Heart right ventricle (tissue), 16 donors: ENCODE measurements around the gene FLOT1. TPM values are rescaled to one million over a fixed set of nuclear protein-coding genes. Genes with fewer than 3 reads are reported as not detected.
A peak's percentile ranks its signal among the peaks of the same experiment; 100 is the strongest.

Experiments used
- ATAC-seq, 8 donors: fragments of 200-7000 bp; cut with Tn5 transposase; one replicate each; pipeline ENCODE4 v1.9.1; 2020; ENCODE audit warnings: mild to moderate bottlenecking in 8 of 8, moderate library complexity in 8 of 8, moderate number of reproducible peaks in 1 of 8
- DNase-seq, 2 donors: peaks; one replicate each; pipeline ENCODE4 v3.0.0-alpha.2; 2020
- H3K27ac ChIP-seq, 10 donors: fragments of 200-600 bp; sonication (generic) in 2 of 10; one replicate each; pipeline versions ENCODE4 v1.5.0 to v1.8.0; 2020 to 2022; ENCODE audit warnings: mild to moderate bottlenecking in 3 of 10
- H3K27me3 ChIP-seq, 7 donors: fragments of 200-600 bp; one replicate each; pipeline ENCODE4 v1.8.0; 2021 to 2022; ENCODE audit warnings: mild to moderate bottlenecking in 2 of 7
- H3K36me3 ChIP-seq, 9 donors: fragments of 200-600 bp; sonication (generic) in 1 of 9; one replicate each; pipeline versions ENCODE4 v1.5.0 to v1.8.0; 2020 to 2022; ENCODE audit warnings: mild to moderate bottlenecking in 2 of 9
- H3K4me1 ChIP-seq, 9 donors: fragments of 200-600 bp; sonication (generic) in 1 of 9; one replicate each; pipeline versions ENCODE4 v1.5.0 to v1.8.0; 2020 to 2022; ENCODE audit warnings: mild to moderate bottlenecking in 4 of 9
- H3K4me3 ChIP-seq, 10 donors: fragments of 200-600 bp; sonication (generic) in 2 of 10; one replicate each; pipeline versions ENCODE4 v1.5.0 to v1.8.0; 2020 to 2022; ENCODE audit warnings: mild to moderate bottlenecking in 7 of 10, moderate library complexity in 2 of 10
- H3K9me3 ChIP-seq, 11 donors: fragments of 200-600 bp in 10 of 11; sonication (generic) in 2 of 11; one replicate each; pipeline versions ENCODE4 v1.5.0 to v1.8.0; 2013 to 2022; ENCODE audit warnings: mild to moderate bottlenecking in 2 of 11, control low read depth in 1 of 11, moderate library complexity in 1 of 11
- CTCF ChIP-seq, 9 donors: fragments of 200-600 bp; sonication (generic) in 2 of 9; IDR thresholded peaks; one replicate each; pipeline versions ENCODE4 v1.5.0 to v1.8.0; 2021 to 2022; ENCODE audit warnings: antibody characterized with exemption in 9 of 9, mild to moderate bottlenecking in 5 of 9, moderate library complexity in 1 of 9
- WGBS, 2 donors: extraction: QIAGEN DNeasy Blood & Tissue Kit; methylation state at CpG; one replicate each; pipeline ENCODE4 v1.1.7; 2013; ENCODE audit warnings: inconsistent platforms in 1 of 2; 5-methylcytosine and 5-hydroxymethylcytosine counted together
- intact Hi-C, 10 donors: fragments of 100-400 bp; cut with DNase I; formaldehyde crosslinking; loops; one replicate each; pipeline versions ENCODE4 v1.11.1 to v1.14.2; 2022
- polyA plus RNA-seq, 2 donors: library from polyadenylated mRNA; stranded (reverse); fragments of 200-250 nt; gene quantifications; one replicate each; pipeline ENCODE4 v1.2.3, GENCODE V29; 2013
- total RNA-seq, 10 donors: library from RNA; stranded (reverse); fragmentation: NEBNext Ultra II Directional in 3 of 10; extraction: Animal tissue kit (Norgen Biotek cat#: 25700) in 3 of 10; gene quantifications; one replicate each; pipeline versions ENCODE4 v1.2.1 to v1.2.4, GENCODE V29; 2021 to 2023
- donor health status: Arrhythmogenic right ventricular cardiomyopathy.
- donor health status: ischemic (EF 13 %, LVEDD 7.1; RV severe dilation, severe dysfunction).
- donor health status: healthy with polysubstance abuse.
- donor health status: DM: no; HTN: yes; CAD: no.
- donor health status: DM: no; HTN: no; CAD: no.
- donor health status: ischemic (EF 25% LVEDD 6.9; RV normal size, moderate dysfunction).
- donor health status: ischemic (EF 25% LVEDD 5.7; RV mildly dilated, moderate dysfunction).
- donor health status: healthy.
- donor health status: DM: yes; HTN: yes; CAD: no.
- donor health status: Ischemic cardiomyopathy.
- donor health status: ischemic (EF 35%, LVEDD 5.7; RV mildly dilated, moderate dysfunction).
- donor health status: nonischemic (EF 11% LVEDD 7.7; RV severe dilation, severe dysfunction).
- donor health status: DM: yes; HTN: yes; CAD: no.
- donor health status: PGD.
- donor health status: ischemic (EF 29% LVEDD 5.4; RV normal size, mild dysfunction).
- donor health status: nonischemic (EF 23%, LVEDD 6.1; RV moderate dilation, normal function).

The FLOT1 gene
- total and polyA plus RNA-seq, 12 donors = 158 to 317 (median 190) TPM

GRCh38 chr6:30690403-30691207 lies 51.9 kb downstream of the FLOT1 start, which contains the start of gene NRM:
Gene NRM (minus strand): TSS chr6:30690984. CDS start chr6:30690974, 10 bp downstream.
- no peaks in the 10 kb centered on the region for H3K36me3 ChIP-seq
- DNase-seq (peak; percentile 92), ATAC-seq (peak; percentile 64 to 75 (median 71))
- peak in 2 of 9 donors; percentile 3 to 21 for TF ChIP-seq CTCF (IDR thresholded peaks at IDR 0.05)
- H3K27me3 ChIP-seq = no peaks in the 10 kb centered on the region
- peak within 1 kb of the TSS; percentile 20 to 68 (median 62) for H3K4me3 ChIP-seq
- 0% methylated on average over 40 of the region's 40 CpGs for WGBS, 2 donors
- intact Hi-C loops = loop anchor here in 4 of 10 donors (1.0 to 2.0 kb wide), 3 partner anchors 24 to 27 kb away; partner anchors contain the start of gene MDC1 (in 3 of the 4)
- no peaks in the 10 kb centered on the region for H3K9me3 ChIP-seq
- H3K4me1 ChIP-seq = peaks cover 10 to 44% (median 38%) of the 10 kb centered on the region in 9 donors
- H3K27ac ChIP-seq = peak within 1 kb of the TSS in 9 of 10 donors; percentile 72 to 100 (median 98)

GRCh38 chr6:30689985-30690384 lies 52.5 kb downstream of the FLOT1 start:
- WGBS, 2 donors = 22 to 25% methylated on average over 4 of the region's 4 CpGs

GRCh38 chr6:30689022-30689865 lies 53.2 kb downstream of the FLOT1 start:
- ATAC-seq = no peak
- Histone ChIP-seq H3K4me1 (peaks cover 17 to 58% (median 41%) of the 10 kb centered on the region in 9 donors), H3K4me3 (peak overlapping the region in 6 of 10 donors; percentile 70 to 87 (median 78))

More at GRCh38 chr6:30689985-30690384, 52.5 kb downstream of the FLOT1 start:
- peak overlapping the region in 9 of 10 donors; percentile 53 to 68 (median 62) for H3K4me3 ChIP-seq
- H3K9me3 ChIP-seq = no peaks in the 10 kb centered on the region
- TF ChIP-seq CTCF (IDR thresholded peaks at IDR 0.05) = no peak
- ATAC-seq (no peak), DNase-seq (no peak)
- intact Hi-C loops = loop anchor here in 5 of 10 donors (1.0 to 10.0 kb wide), 5 partner anchors 25 to 195 kb away; partner anchors contain the start of genes MDC1 (in 2 of the 5), DDR1 (in 1 of the 5), MRPS18B (in 1 of the 5) and PPP1R10 (in 1 of the 5)
- H3K36me3 ChIP-seq = no peaks in the 10 kb centered on the region
- peak overlapping the region in 9 of 10 donors; percentile 72 to 100 (median 98) for H3K27ac ChIP-seq
- peaks cover 14 to 51% (median 39%) of the 10 kb centered on the region in 9 donors for H3K4me1 ChIP-seq
- H3K27me3 ChIP-seq = no peaks in the 10 kb centered on the region

More at GRCh38 chr6:30689022-30689865, 53.2 kb downstream of the FLOT1 start:
- no peak for TF ChIP-seq CTCF (IDR thresholded peaks at IDR 0.05)
- H3K27me3 ChIP-seq = no peaks in the 10 kb centered on the region
- H3K36me3 ChIP-seq = no peaks in the 10 kb centered on the region
- no peak for DNase-seq
- peak overlapping the region in 9 of 10 donors; percentile 94 to 100 (median 98) for H3K27ac ChIP-seq
- H3K9me3 ChIP-seq = no peaks in the 10 kb centered on the region
- 84% methylated on average over 11 of the region's 11 CpGs for WGBS, 2 donors
- intact Hi-C loops = loop anchor here in 2 of 10 donors (5.0 to 10.0 kb wide), 2 partner anchors 72 to 196 kb away; partner anchors contain the start of genes DDR1 (in 1 of the 2), MRPS18B (in 1 of the 2) and PPP1R10 (in 1 of the 2)
